Natural killer cell treated with Interleukin-12 subunit alpha and Interleukin-12 subunit beta and Interleukin-15 and Interleukin-18, amount 100 ng/mL, for 72 hours (primary cell): Measurements from ENCODE around the gene KLHL18. TPM values are rescaled to one million over a fixed set of nuclear protein-coding genes. Genes with fewer than 3 reads are reported as not detected.
"Not testable (repeated sequence)": the region's sequence is repeated elsewhere in the genome, so short reads cannot be mapped to it uniquely, and the experiment has no call there.

Experiments
- ATAC-seq, 2 donors: fragments of 150-1000 bp; cut with Tn5 transposase in 1 of 2; sonication (Bioruptor Pico), chemical (Tn5 transposase) in 1 of 2; 2 replicates each; pipeline ENCODE4 v1.10.0; 2021
- DNase-seq: peaks from one replicate; pipeline ENCODE4 v3.0.0; 2022; ENCODE audit warnings: low spot score
- H3K27ac Mint-ChIP-seq, 2 donors: 1 replicate in 1 of 2; 2 replicates in 1 of 2; pipeline ENCODE4 v1.8.0; 2022; ENCODE audit warnings: mixed read lengths in 2 of 2, mild to moderate bottlenecking in 1 of 2, moderate library complexity in 1 of 2
- H3K27me3 Mint-ChIP-seq, 2 donors: 1 replicate in 1 of 2; 2 replicates in 1 of 2; pipeline ENCODE4 v1.8.0; 2022; ENCODE audit warnings: mixed read lengths in 2 of 2
- H3K36me3 Mint-ChIP-seq: one replicate; pipeline ENCODE4 v1.8.0; 2022; ENCODE audit warnings: mixed read lengths
- H3K4me1 Mint-ChIP-seq, 2 donors: 1 replicate in 1 of 2; 2 replicates in 1 of 2; pipeline ENCODE4 v1.8.0; 2022; ENCODE audit warnings: low read depth in 2 of 2, mixed read lengths in 2 of 2, mild to moderate bottlenecking in 1 of 2
- H3K4me3 Mint-ChIP-seq: one replicate; pipeline ENCODE4 v1.8.0; 2022; ENCODE audit warnings: mixed read lengths
- H3K9me3 Mint-ChIP-seq: 2 replicates; pipeline ENCODE4 v1.8.0; 2022; ENCODE audit warnings: mixed read lengths
- total RNA-seq, 2 donors: library from RNA; stranded (reverse); gene quantifications; one replicate each; pipeline ENCODE4 v1.2.3, GENCODE V29; 2022

Gene KLHL18
- total RNA-seq, 2 donors from 2014 or later = 38.9 to 65.3 TPM

DNA sequence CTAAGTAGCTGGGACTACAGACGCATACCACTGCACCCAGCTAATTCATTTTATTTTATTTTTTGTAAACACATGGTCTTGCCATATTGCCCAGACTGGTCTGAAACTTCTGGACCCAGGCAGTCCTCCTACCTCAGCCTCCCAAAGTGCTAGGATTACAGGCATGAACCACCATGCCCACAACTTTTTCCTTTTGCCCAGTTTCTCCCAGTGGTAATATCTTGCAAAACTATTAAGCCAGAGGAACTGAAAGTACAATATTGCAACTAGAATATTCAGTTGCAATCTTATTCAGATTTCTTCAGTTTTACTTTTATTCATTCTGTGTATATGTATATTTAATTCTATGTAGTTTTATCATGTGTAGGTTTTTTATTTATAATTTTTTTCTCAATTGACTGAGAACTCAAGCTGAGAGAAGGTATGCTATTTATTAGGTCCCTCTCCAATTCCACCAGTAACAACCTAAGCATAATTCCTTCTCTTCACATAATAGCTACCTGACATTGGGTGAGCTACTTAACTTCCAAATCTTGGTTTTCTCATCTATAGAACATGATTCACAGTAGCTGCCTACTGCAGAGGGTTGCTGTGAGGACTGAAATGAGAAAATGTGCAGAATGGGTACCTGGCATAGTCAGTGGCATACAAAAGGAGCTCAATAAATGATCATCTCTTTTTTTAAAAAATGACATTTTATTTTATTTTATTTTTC is 30.8 kb downstream of the KLHL18 start:
- Mint-ChIP-seq H3K4me3 (no peak overlapping the region), H3K4me1 (peaks cover 10 to 17% of the 10 kb centered on the region in 2 donors), H3K36me3 (peaks cover 5% of the 10 kb centered on the region), H3K27me3 (no peaks in the 10 kb centered on the region), H3K27ac (no peak overlapping the region), H3K9me3 (no peaks in the 10 kb centered on the region)
- ATAC-seq (no peak), DNase-seq (no peak)

DNA sequence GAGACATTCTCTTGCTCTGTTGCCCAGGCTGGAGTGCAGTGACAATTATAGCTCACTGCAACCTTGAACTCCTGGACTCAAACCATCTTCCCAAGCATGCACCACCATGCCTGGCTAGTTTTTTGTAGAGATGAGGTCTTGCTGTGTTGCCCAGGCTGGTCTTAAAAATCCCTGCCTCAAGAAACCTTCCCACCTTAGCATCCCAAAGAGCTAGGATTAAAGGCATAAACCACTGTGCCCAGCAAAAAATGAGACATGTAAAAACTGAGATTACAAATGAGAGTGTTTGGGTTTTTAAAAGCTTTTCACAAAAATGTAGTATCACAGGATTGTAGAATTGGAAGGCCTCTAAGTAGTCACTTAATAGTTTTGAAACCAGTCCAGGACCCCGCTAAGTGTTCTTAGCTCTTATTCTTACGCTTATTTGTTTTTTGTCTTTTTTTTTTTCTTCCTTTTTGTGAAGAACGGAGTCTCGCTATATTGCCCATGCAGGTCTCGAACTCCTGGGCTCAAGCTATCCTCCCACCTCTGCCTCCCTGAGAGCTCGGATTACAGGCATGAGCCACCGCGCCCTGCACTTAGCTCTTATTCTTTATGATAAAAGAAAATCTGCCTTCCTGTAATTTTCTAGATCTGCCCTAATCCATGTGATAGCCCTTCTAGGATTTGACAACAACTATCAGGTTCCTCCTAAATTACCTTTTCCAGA is 31.5 kb downstream of the KLHL18 start:
- Mint-ChIP-seq H3K27ac (peak overlapping the region in 1 of 2 donors; percentile 25), H3K9me3 (no peaks in the 10 kb centered on the region), H3K36me3 (peaks cover 5% of the 10 kb centered on the region), H3K4me1 (peaks cover 10 to 17% of the 10 kb centered on the region in 2 donors), H3K4me3 (no peak overlapping the region), H3K27me3 (no peaks in the 10 kb centered on the region)
- ATAC-seq (no peak), DNase-seq (no peak)

DNA sequence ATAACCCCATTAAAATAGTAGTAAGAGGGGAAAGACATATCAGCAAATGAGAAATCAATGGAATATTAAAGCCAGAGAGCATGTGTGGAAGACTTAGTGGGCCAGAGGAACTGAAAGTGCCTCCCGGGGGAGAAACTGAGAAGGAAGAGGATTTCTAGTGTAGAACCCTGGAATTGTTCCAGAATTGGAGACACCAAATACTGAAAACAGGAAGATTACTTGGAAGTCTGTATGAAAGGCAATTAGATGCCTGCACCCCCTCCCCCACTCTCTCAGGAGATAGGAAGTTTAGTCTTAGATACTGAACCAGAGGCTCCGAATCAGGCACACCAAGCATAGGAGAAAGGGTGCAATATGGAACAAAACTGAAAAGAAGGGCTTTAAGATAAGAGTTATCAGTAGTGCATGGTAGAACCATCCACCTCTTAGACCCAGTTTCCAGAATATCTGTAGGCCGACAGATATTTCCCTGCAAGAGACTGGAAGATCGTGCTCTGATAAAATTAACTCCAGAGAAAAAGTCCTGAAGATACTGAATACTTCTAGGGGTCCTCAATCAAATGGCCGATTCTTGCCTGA is 32.4 kb downstream of the KLHL18 start:
- Mint-ChIP-seq H3K27me3 (no peaks in the 10 kb centered on the region), H3K36me3 (peaks cover 4% of the 10 kb centered on the region), H3K9me3 (no peaks in the 10 kb centered on the region), H3K27ac (peak overlapping the region in 1 of 2 donors; percentile 25), H3K4me3 (no peak overlapping the region), H3K4me1 (peaks cover 9 to 16% of the 10 kb centered on the region in 2 donors)
- DNase-seq = no peak
- ATAC-seq = no peak

DNA sequence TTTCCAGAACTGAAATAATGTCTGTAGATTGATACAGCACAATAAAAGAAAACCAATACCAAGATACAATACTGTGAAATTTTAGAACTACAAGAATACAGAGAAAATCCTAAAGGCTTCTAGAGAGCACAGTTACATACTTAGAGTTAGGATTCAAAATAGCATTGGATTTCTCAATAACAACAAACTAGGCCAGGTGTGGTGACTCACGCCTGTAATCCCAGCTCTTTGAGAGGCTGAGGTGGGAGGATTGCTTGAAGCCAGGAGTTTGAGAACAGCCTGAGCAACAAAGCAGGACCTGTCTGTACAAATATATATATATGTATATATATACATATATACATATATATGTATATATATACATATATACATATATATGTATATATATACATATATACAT is 33.4 kb downstream of the KLHL18 start:
- DNase-seq, ATAC-seq, H3K27me3 Mint-ChIP-seq, H3K27ac Mint-ChIP-seq, H3K9me3 Mint-ChIP-seq, H3K4me3 Mint-ChIP-seq, H3K36me3 Mint-ChIP-seq, H3K4me1 Mint-ChIP-seq: not testable (repeated sequence)

DNA sequence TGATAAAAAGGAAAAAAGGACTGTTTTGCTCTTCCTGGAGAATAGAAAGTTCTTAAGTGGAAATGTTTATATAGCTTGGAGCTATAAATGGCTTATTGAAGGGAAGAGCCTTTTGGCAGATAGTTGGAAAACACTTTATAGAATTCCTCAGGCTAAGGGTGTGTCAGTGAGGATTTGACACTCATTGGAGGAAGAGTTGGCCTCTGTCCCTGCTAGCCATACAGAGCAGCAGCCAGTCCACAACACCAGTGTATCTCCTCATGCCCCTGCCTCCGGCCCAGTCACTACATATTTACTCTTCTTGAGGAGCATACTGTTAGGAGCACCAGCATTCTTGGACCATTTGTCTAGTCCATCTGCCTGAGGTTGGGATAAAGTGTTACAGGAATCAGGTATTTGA is 36.2 kb downstream of the KLHL18 start:
- Mint-ChIP-seq H3K36me3 (peaks cover 13% of the 10 kb centered on the region), H3K27ac (no peak overlapping the region), H3K9me3 (no peaks in the 10 kb centered on the region), H3K27me3 (no peaks in the 10 kb centered on the region), H3K4me3 (no peak overlapping the region), H3K4me1 (peaks cover 6 to 8% of the 10 kb centered on the region in 2 donors)
- ATAC-seq (no peak), DNase-seq (no peak)

DNA sequence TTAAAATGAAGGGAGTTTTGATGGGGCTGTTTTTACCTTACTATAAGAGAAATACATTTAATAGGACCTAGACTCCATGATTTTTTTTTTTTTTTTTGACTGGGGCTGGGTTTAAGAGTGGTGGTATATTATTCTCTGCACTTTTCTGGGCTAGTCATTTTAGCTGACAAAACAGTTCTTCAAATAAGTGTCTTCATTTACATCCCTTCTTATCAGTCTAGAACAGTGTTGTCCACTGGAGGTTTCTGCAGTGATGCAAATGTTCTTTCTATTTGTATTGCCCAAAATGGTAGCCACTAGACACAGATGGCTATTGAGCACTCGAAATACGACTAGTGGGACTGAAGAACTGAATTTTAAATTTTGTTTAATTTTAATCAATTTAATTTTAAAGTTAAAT is 37.2 kb downstream of the KLHL18 start:
- ATAC-seq (no peak), DNase-seq (no peak)
- Mint-ChIP-seq H3K27ac (no peak overlapping the region), H3K4me1 (peaks cover 1 to 8% of the 10 kb centered on the region in 2 donors), H3K9me3 (no peaks in the 10 kb centered on the region), H3K4me3 (no peak overlapping the region), H3K36me3 (peaks cover 13% of the 10 kb centered on the region), H3K27me3 (no peaks in the 10 kb centered on the region)

- no peak overlapping the region for H3K4me3 Mint-ChIP-seq
- ATAC-seq (no peak), DNase-seq (no peak)
- H3K4me1 Mint-ChIP-seq = peaks cover 0 to 8% of the 10 kb centered on the region in 2 donors
- H3K27me3 Mint-ChIP-seq = no peaks in the 10 kb centered on the region
- H3K9me3 Mint-ChIP-seq = no peaks in the 10 kb centered on the region
- no peak overlapping the region for H3K27ac Mint-ChIP-seq
- peaks cover 13% of the 10 kb centered on the region for H3K36me3 Mint-ChIP-seq
Measured at GRCh38 chr3:47323431-47324277, 40.9 kb downstream of the KLHL18 start.

GRCh38 chr3:47324278-47324865 is 41.6 kb downstream of the KLHL18 start:
- ATAC-seq = peak in 1 of 2 donors; percentile 53
- peaks cover 13% of the 10 kb centered on the region for H3K36me3 Mint-ChIP-seq
- H3K4me1 Mint-ChIP-seq = peaks cover 0 to 8% of the 10 kb centered on the region in 2 donors
- no peak for DNase-seq
- H3K27me3 Mint-ChIP-seq = no peaks in the 10 kb centered on the region
- no peak overlapping the region for H3K27ac Mint-ChIP-seq
- no peak overlapping the region for H3K4me3 Mint-ChIP-seq
- H3K9me3 Mint-ChIP-seq = no peaks in the 10 kb centered on the region

GRCh38 chr3:47333907-47334306 is 51.2 kb downstream of the KLHL18 start:
- ATAC-seq (no peak), DNase-seq (no peak)
- Mint-ChIP-seq H3K4me1 (peaks cover 2 to 6% of the 10 kb centered on the region in 2 donors), H3K27me3 (no peaks in the 10 kb centered on the region), H3K4me3 (no peak overlapping the region), H3K9me3 (no peaks in the 10 kb centered on the region), H3K27ac (no peak overlapping the region), H3K36me3 (peaks cover 32% of the 10 kb centered on the region)

- Mint-ChIP-seq H3K4me1 (peaks cover 19 to 22% of the 10 kb centered on the region in 2 donors), H3K27me3 (no peaks in the 10 kb centered on the region), H3K27ac (no peak overlapping the region), H3K36me3 (peaks cover 33% of the 10 kb centered on the region), H3K4me3 (no peak overlapping the region), H3K9me3 (no peaks in the 10 kb centered on the region)
- DNase-seq = no peak
- no peak for ATAC-seq
Measured at GRCh38 chr3:47337656-47338055, 54.9 kb downstream of the KLHL18 start.

- no peak for ATAC-seq
- Mint-ChIP-seq H3K27ac (peak overlapping the region in 1 of 2 donors; percentile 68), H3K4me1 (peaks cover 20% of the 10 kb centered on the region in 2 donors), H3K4me3 (no peak overlapping the region), H3K27me3 (no peaks in the 10 kb centered on the region), H3K9me3 (no peaks in the 10 kb centered on the region), H3K36me3 (peaks cover 26% of the 10 kb centered on the region)
- no peak for DNase-seq
Measured at GRCh38 chr3:47339951-47340350, 57.2 kb downstream of the KLHL18 start.

- no peak for ATAC-seq
- Mint-ChIP-seq H3K4me1 (peaks cover 20% of the 10 kb centered on the region in 2 donors), H3K27ac (no peak overlapping the region), H3K4me3 (no peak overlapping the region), H3K9me3 (no peaks in the 10 kb centered on the region), H3K36me3 (peaks cover 28% of the 10 kb centered on the region), H3K27me3 (no peaks in the 10 kb centered on the region)
- DNase-seq = no peak
Measured at GRCh38 chr3:47340866-47341265, 58.1 kb downstream of the KLHL18 start.

GRCh38 chr3:47342151-47342550 is 59.4 kb downstream of the KLHL18 start:
- no peak overlapping the region for H3K4me3 Mint-ChIP-seq
- peaks cover 21% of the 10 kb centered on the region for H3K36me3 Mint-ChIP-seq
- ATAC-seq = no peak
- DNase-seq = no peak
- H3K9me3 Mint-ChIP-seq = no peaks in the 10 kb centered on the region
- peaks cover 20% of the 10 kb centered on the region in 2 donors for H3K4me1 Mint-ChIP-seq
- no peaks in the 10 kb centered on the region for H3K27me3 Mint-ChIP-seq
- peak overlapping the region in 1 of 2 donors; percentile 6 for H3K27ac Mint-ChIP-seq
